Measurements from ENCODE around the gene VAV3.
"Not testable (repeated sequence)": the region's sequence is repeated elsewhere in the genome, so short reads cannot be mapped to it uniquely, and the experiment has no call there.

The VAV3 gene

GRCh38 chr1:107965110-107965991 is at the start of gene VAV3:
VAV3 (minus strand) TSS chr1:107965180; CDS start chr1:107964869, 311 bp downstream.
- peak; percentile 39 for DNase-seq

DNA sequence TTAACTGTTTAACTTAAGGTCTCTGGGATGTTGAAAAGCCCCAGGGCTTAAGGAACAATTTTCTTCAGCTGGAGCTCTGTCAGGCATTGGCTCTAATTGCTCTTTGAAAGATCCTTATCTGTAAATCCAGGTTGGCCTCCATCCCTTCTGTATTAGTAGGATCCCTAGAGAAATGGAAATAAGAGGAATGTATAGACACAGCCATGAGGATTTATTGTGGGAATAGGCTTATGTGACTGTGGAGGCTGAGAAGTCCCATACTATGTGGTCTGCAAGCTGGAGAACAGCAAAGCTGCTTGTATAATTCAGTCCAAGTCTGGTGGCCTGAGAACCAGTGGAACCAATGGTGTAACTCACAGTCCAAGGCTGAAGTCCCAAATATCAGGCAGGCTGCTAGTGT is 47.6 kb upstream of the VAV3 start:
- DNase-seq, result no peak

DNA sequence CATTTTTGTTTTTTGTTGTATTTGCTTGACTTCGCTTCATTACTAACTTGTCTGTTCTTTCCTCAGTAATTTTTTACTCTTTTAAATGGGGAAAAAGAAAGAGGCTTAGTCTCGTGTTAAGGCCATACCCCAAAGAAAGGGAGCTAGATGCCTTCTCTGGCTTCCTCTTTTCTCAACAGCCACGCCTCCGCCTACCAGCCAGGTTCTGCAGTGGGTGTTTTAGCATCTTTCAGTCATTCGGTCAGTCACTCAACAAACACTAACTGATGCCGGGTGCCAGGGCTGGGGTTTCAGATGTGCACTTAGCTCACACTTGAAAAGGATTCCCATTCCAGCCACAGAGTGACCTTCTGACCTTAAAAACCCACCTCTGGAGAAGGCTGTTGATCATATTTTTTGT is 46.3 kb upstream of the VAV3 start:
- no peak for DNase-seq

DNA sequence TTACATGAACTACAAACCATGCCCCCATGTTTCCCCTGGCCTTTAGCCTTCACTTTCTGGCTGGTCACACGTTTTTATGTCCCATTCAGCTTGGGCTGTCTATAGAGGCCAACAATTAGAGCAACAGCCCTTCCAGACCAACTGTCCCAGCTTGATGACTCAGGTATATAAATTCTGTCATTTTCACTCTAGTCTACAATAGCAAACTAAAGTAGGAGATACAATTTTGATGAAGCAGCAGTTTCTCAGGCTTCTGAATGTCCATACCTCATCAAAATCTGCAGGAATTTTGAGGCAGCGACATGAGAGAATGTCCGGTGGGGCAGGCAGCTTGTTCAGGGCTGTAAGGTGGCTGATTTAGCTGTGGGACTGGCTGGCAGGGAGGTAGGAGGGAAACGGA is 45.6 kb upstream of the VAV3 start:
- no peak for DNase-seq

GRCh38 chr1:108009603-108010195 is 44.7 kb upstream of the VAV3 start:
- DNase-seq, result no peak

GRCh38 chr1:108007531-108007930 is 42.6 kb upstream of the VAV3 start:
- DNase-seq, result no peak

- no peak for DNase-seq
Observed at GRCh38 chr1:108007070-108007469, 42.1 kb upstream of the VAV3 start.

DNA sequence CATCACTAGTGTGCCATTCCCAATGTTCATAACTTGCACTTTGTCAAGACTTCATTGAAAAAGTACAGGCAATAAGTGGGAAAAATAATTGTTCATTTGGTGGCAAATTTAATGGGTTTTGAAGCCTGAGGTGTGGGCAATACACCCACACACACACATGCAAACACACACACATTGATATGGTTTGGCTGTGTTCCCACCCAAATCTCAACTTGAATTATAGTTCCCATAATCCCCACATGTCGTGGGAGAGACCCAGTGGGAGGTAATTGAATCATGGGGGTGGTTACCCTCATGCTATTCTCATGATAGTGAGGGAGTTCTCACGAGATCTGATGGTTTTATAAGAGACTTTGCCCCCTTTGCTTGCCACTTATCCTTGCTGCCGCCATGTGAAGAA is 39.9 kb upstream of the VAV3 start:
- DNase-seq, result not testable (repeated sequence)

GRCh38 chr1:108000620-108001111 is 35.7 kb upstream of the VAV3 start:
- peak; percentile 38 for DNase-seq

DNA sequence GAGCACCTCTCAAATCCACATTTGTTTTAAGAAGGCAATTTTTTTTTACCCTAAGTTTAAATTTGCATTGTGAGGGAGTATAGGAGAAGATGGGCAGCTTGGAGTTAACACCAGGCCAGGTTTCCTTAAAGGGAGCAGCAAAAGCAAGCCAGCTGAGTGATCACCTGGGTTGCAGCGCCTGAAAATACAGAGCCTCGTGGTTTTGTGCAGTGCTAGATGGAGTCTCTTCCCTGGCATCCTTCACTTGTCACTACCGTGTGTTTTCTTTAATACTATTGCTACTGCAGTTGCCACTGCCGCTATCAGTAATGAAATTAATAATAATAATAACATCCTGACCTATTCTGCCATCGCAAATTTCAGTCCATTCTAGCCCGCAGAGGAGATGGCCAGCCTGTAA is 35.2 kb upstream of the VAV3 start:
- DNase-seq, result no peak

GRCh38 chr1:107997866-107998265 is 32.9 kb upstream of the VAV3 start:
- no peak for DNase-seq

DNA sequence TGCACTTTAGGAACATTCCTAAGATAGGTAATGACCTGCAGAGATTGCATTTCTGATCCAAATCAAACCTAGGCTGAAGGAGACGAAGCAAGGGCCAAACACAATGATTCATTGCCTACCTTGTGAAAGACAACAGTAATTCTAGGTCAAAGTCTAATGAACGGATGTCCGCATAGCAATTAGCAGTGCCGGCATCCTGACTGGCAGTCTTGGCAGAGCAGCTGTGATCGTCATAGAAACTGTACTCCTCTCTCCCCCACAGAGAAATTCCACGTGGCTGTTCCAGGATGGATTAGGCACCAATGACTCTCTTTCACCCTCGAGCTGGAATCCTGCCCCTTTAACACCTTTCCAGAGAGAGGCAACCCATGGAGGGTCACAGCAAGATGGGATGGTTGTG is 28.9 kb upstream of the VAV3 start:
- no peak for DNase-seq

DNA sequence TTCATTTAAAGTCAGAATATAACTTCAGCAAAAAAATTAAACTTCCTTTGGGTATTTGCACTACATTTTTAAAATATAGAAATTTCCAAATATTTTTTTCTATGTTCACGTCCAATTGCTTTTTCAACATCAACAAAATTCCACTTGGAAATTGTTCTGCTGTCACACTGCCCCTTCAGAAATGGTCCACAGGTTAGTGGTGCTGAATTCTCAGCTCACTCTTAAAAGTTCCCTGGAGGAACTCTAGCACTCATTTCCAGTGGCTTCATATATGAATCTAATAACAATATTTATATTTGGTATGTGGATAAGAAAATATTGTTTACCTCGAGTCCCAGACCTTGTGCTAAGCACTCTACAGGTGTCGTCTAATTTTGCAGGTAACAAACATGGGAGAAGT is 27.4 kb upstream of the VAV3 start:
- DNase-seq, result no peak

DNA sequence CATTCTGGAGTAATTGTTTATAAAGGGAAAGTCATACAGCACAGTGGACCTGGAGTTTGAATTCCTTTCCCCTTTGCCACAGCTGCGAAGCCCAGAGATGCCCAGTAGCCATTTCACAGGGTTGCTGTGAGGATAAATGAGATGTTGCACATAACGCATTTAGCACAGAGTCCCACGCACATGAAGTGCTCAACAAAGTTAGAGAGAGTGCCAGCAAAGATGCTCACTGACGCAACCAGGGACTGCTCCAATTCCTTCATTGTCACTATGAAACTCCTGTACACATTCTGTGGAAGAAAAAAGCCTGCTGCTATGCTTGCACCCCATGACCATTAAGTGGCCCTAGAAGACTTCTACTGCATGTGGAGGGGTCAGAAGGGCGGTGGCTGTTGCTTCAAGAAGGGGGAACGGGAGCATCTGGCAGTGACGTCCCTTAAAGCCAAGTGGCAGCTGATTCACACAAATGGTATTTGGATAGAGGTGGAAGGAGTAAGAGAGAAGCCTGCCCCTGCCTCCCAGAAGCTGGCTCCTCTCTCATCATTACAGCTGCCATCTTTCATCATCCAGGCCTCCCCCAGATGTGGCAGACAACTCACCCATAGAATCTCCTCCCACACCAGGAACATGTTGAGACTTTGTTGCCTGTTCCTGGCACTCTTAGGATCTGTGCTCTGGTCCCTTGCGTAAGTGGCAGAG is 26.5 kb upstream of the VAV3 start:
- no peak for DNase-seq

- DNase-seq, result no peak
Observed at GRCh38 chr1:107990606-107991005, 25.6 kb upstream of the VAV3 start.

DNA sequence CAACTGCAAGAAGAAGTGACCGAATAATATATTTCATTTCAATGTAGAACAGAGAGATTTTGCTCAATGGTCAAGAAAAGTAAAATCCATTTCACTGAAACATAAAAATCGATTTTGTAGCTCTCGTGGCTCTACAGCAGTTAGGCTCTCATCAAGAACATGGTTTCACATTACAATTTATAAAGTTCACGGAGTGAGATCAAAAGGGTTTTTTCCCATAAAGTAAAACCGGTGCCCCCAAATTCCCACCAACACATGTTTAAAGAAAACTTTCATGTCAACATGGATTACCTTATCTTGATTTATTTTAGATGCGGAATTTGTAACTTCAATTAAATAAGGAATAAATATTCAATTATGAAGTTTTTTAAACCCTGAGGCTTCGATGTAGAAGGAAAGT is 16.3 kb upstream of the VAV3 start:
- no peak for DNase-seq

- DNase-seq, result no peak
Observed at GRCh38 chr1:107979926-107980325, 14.9 kb upstream of the VAV3 start.

DNA sequence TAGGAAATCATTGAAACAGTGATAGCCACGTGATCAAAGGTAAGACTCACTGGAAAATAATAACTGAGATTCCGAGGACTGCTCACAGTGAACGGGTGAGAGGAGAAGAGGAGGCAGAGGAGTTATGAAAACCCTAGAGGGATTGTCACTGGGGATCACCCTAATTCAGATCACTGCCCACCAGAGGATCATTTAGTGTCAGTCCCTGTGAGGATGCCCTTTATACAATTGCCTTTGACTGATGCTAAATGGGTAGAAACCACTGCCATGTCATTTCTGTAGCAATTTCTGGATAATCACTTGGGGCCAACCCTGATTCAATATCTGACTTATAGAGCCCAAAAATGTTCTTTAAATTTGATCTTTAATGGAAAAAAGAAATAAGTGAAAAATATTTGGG is 14.1 kb upstream of the VAV3 start:
- no peak for DNase-seq

DNA sequence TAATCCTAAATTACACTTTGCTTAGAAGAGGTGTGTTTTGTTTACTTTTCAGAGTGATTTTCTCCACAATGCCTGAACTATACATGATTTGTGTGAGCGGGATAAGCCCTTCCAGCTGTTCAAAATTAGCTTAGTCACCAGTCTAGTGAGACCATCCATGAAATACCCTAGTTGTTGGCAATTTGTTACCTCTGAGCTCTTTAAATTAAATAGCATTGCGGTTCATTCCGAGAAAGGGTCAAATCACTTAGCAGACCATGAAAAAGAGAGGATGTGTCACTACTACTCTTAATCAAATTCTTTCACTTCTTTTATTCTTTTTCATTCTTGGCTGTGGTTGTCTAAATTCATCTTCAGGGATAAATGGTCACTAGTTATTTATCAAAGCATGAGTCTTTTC is 11.9 kb upstream of the VAV3 start:
- no peak for DNase-seq

DNA sequence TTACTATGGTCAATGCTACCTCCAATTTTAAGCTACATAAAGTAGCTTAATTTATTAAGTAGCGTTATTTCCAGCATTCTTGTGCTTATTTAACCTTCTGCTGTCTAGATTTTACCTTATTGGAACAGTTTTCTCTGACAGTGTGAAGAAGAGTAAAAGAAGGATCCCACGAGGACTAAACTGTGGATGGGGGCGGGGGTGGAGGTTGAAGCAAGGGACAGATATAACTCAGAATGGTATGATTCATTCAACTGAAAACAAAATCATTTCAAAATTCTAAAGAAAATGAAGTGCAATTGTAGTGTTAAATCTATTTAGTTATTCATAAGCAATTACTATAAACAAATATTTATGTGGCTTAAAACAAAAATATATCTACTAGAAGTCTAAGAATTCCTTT is 11.5 kb upstream of the VAV3 start:
- no peak for DNase-seq

GRCh38 chr1:107975851-107976250 is 10.9 kb upstream of the VAV3 start:
- DNase-seq, result no peak

DNA sequence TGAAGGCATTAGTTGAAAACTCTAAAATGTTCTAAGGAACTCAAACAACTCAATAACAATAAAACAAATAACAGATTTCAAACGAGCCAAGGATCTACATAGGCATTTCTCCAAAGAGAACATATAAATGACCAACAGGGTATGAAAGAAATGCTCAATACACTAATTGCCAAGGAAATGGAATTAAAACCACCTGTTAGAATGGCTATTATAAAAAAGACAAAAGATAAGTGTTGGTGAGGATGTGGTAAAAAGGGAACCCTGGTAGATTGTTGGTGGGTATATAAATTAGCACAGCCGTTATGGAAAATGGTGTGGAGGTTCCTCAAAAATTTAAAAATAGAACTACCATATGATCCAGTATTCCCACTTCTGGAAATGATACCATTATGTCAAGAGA is 9.1 kb upstream of the VAV3 start:
- DNase-seq, result no peak

DNA sequence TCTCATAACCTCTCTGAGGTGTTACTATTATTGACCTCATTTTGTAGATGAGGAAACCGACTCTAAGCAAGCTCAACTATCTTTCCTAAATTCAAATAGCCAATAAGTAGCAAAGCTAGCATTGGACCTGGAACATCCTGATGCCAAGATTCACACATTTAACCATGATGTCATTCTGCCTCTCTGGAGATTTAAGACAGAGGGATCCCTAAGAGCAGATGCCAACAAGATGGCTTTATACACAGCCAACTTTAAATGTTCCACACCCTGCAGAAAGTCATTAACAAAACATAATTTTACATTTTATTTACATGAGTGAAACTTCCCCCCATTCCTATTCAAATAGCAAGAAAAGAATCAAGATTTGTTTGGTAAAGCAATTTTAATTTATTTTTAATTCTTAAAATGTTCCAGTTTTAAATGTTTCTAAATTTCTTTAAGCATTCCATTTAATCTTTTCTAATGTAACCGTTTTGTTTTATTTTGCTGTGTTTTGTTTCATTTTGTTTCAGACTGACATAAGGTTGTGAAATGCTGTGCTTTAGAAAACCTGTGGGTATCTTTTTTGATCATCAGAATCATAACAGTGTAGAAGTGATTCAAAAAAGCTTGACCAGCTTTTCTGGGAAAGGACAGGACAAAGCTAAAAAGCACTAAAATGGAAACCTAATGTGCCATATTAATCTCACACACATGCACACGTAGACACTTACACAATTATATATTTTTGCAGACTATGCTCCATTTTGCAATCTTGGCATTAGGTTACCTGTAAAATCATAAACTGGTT is 7.6 kb upstream of the VAV3 start:
- DNase-seq, result no peak
